IMR-90 (cell line): Measurements from ENCODE around the gene FAXC. TPM values are rescaled to one million over a fixed set of nuclear protein-coding genes. Genes with fewer than 3 reads are reported as not detected.

ENCODE experiments used
- ATAC-seq: fragments of 200-7000 bp; cut with Tn5 transposase; 2 replicates; pipeline ENCODE4 v1.9.1; 2020; ENCODE audit warnings: low read depth, mild to moderate bottlenecking, moderate library complexity
- BruUV-seq: library from RNA; stranded (reverse); fragments of 400-500 nt; replicated peaks from 2 replicates; lab custom pipeline; 2021; lab: Mats Ljungman, UMichigan
- CTCF ChIA-PET: fragments of 300-600 bp; formaldehyde crosslinking; extraction: SDS; loops from one replicate; lab custom pipeline; 2021; ENCODE audit warnings: antibody characterized with exemption; lab: Yijun Ruan, JAX
- POLR2A ChIA-PET: fragments of 300-600 bp; sonication (Branson Sonifier 250); formaldehyde crosslinking; loops from one replicate; lab custom pipeline; 2022; ENCODE audit warnings: antibody characterized with exemption; ENCODE audit not compliant: unreplicated experiment; lab: Charles Lee
- DNase-seq: peaks from one replicate; pipeline ENCODE4 v3.0.0; 2013
- H2AFZ ChIP-seq: replicated peaks from 2 replicates; pipeline ENCODE3; 2013; ENCODE audit warnings: low read length, mild to moderate bottlenecking; ENCODE audit not compliant: poor library complexity
- H2AK5ac ChIP-seq: 2 replicates; pipeline ENCODE4 v1.6.1; 2013; ENCODE audit warnings: low read depth, low read length, inconsistent platforms
- H2AK9ac ChIP-seq: replicated peaks from 2 replicates; pipeline ENCODE3; 2013; ENCODE audit warnings: mild to moderate bottlenecking, low read depth, low read length, moderate library complexity; ENCODE audit not compliant: poor library complexity
- H2BK120ac ChIP-seq: 2 replicates; pipeline ENCODE4 v1.6.1; 2013; ENCODE audit warnings: low read depth, low read length, inconsistent platforms
- H2BK15ac ChIP-seq: 3 replicates; pipeline ENCODE4 v1.6.1; 2013; ENCODE audit warnings: low read depth, low read length, inconsistent platforms
- H2BK20ac ChIP-seq: 2 replicates; pipeline ENCODE4 v1.6.1; 2013; ENCODE audit warnings: low read depth, mild to moderate bottlenecking, inconsistent platforms, low read length, moderate library complexity
- H2BK5ac ChIP-seq: 2 replicates; pipeline ENCODE4 v1.6.1; 2013; ENCODE audit warnings: mild to moderate bottlenecking, low read depth, low read length, inconsistent platforms; ENCODE audit not compliant: poor library complexity, severe bottlenecking
- H3K14ac ChIP-seq: replicated peaks from 2 replicates; pipeline ENCODE4 v1.6.1; 2013; ENCODE audit warnings: low read depth, low read length, inconsistent platforms
- H3K18ac ChIP-seq: 2 replicates; pipeline ENCODE4 v1.6.1; 2013; ENCODE audit warnings: low read depth, low read length, control low read depth
- H3K23ac ChIP-seq: 2 replicates; pipeline ENCODE4 v1.6.1; 2013; ENCODE audit warnings: low read depth, low read length, inconsistent platforms
- H3K27ac ChIP-seq: 2 replicates; pipeline ENCODE4 v1.5.1; 2013; ENCODE audit warnings: mild to moderate bottlenecking, control low read depth, low read length; ENCODE audit not compliant: insufficient read depth
- H3K27me3 ChIP-seq: 2 replicates; pipeline ENCODE4 v1.6.1; 2013; ENCODE audit warnings: low read length; ENCODE audit not compliant: control insufficient read depth, insufficient read depth
- H3K36me3 ChIP-seq: 2 replicates; pipeline ENCODE4 v1.6.1; 2013; ENCODE audit warnings: low read length, mixed read lengths; ENCODE audit not compliant: control insufficient read depth, insufficient read depth
- H3K4ac ChIP-seq: 2 replicates; pipeline ENCODE4 v1.6.1; 2013; ENCODE audit warnings: low read depth, low read length, inconsistent platforms
- H3K4me1 ChIP-seq: 2 replicates; pipeline ENCODE4 v1.6.1; 2013; ENCODE audit warnings: low read length, mixed read lengths; ENCODE audit not compliant: control insufficient read depth, insufficient read depth
- H3K4me2 ChIP-seq: 2 replicates; pipeline ENCODE4 v1.6.1; 2013; ENCODE audit warnings: low read depth, mild to moderate bottlenecking, control low read depth, low read length, moderate library complexity
- H3K4me3 ChIP-seq: 2 replicates; pipeline ENCODE4 v1.5.1; 2013; ENCODE audit warnings: low read depth, mild to moderate bottlenecking, control low read depth, low read length, moderate library complexity; ENCODE audit not compliant: insufficient read depth
- H3K56ac ChIP-seq: 2 replicates; pipeline ENCODE4 v1.6.1; 2013; ENCODE audit warnings: low read length, inconsistent platforms; ENCODE audit not compliant: insufficient read depth; ENCODE audit errors: extremely low read depth
- H3K79me1 ChIP-seq, 2 experiments: 2 replicates each; pipeline ENCODE4 v1.6.1; 2013; ENCODE audit warnings: low read length in 2 of 2, inconsistent platforms in 1 of 2, low read depth in 1 of 2
- H3K9ac ChIP-seq: 2 replicates; pipeline ENCODE4 v1.6.1; 2013; ENCODE audit warnings: low read depth, low read length, control low read depth
- H3K9me1 ChIP-seq: 2 replicates; pipeline ENCODE4 v1.6.1; 2013; ENCODE audit warnings: low read length, inconsistent platforms; ENCODE audit not compliant: insufficient read depth
- H3K9me3 ChIP-seq: 2 replicates; pipeline ENCODE4 v1.6.1; 2013; ENCODE audit warnings: low read length; ENCODE audit not compliant: control insufficient read depth, insufficient read depth
- H4K20me1 ChIP-seq: 2 replicates; pipeline ENCODE4 v1.6.1; 2013; ENCODE audit warnings: low read length, inconsistent platforms; ENCODE audit not compliant: insufficient read depth
- H4K5ac ChIP-seq: 2 replicates; pipeline ENCODE4 v1.6.1; 2013; ENCODE audit warnings: mild to moderate bottlenecking, low read depth, low read length, control low read depth
- H4K8ac ChIP-seq, 2 experiments: 2 replicates each; pipeline ENCODE4 v1.6.1; 2013; ENCODE audit warnings: low read depth in 2 of 2, low read length in 2 of 2, control low read depth in 1 of 2, inconsistent platforms in 1 of 2
- H4K91ac ChIP-seq: 2 replicates; pipeline ENCODE4 v1.6.1; 2013; ENCODE audit warnings: low read depth, low read length, inconsistent platforms; ENCODE audit not compliant: insufficient read depth
- BHLHE40 ChIP-seq: fragments of 150-350 bp; IDR thresholded peaks from 2 replicates; pipeline ENCODE4 v1.6.1; 2016; ENCODE audit warnings: mild to moderate bottlenecking, low read depth, low read length
- FOS ChIP-seq: fragments of 150-350 bp; IDR thresholded peaks from 2 replicates; pipeline ENCODE4 v1.6.1; 2016; ENCODE audit warnings: low read depth, low read length
- MXI1 ChIP-seq: IDR thresholded peaks from 2 replicates; pipeline ENCODE4 v1.6.1; 2012; ENCODE audit warnings: low read depth, mild to moderate bottlenecking, low read length, moderate library complexity, borderline replicate concordance
- WGBS, 2 experiments: methylation state at CpG; one replicate each; pipeline versions ENCODE4 v1.1.5 to v1.1.7; 2013; ENCODE audit warnings: missing lambda C conversion rate in 2 of 2; ENCODE audit not compliant: insufficient read length in 1 of 2; ENCODE audit errors: extremely low coverage in 2 of 2; 5-methylcytosine and 5-hydroxymethylcytosine counted together
- dilution Hi-C: fragments of 300-500 bp; cut with HindIII; formaldehyde crosslinking; loops from one replicate; pipeline ENCODE4 v1.14.3; 2018; ENCODE audit warnings: low sequenced_read_pairs; ENCODE audit not compliant: unreplicated experiment
- in situ Hi-C: fragments of 300-500 bp; cut with MboI; formaldehyde crosslinking; loops from 3 replicates; pipeline ENCODE4 v1.14.3; 2019; ENCODE audit warnings: low sequenced_read_pairs, inconsistent platforms, mixed read lengths
- intact Hi-C: fragments of 100-400 bp; cut with micrococcal nuclease; formaldehyde crosslinking; loops from 2 replicates; pipeline ENCODE4 v1.10.0; 2022
- polyA plus RNA-seq, 3 experiments: library from polyadenylated mRNA; depleted of rRNA; stranded (reverse); fragments of >200 nt; gene quantifications; 2 replicates each; pipeline ENCODE4 v1.2.3, GENCODE V29; 2012; ENCODE audit warnings: low replicate concordance in 1 of 3
- total RNA-seq: library from RNA; depleted of rRNA; stranded (reverse); fragments of >200 nt; gene quantifications from 2 replicates; pipeline ENCODE4 v1.2.3, GENCODE V29; 2012

Gene FAXC
- total and polyA plus RNA-seq, 2 of the 4 experiments (the other 2 are of a cell fraction) = 1.1 to 2.7 TPM

GRCh38 chr6:99331531-99331930, 17.9 kb downstream of the FAXC start:
- Histone ChIP-seq H3K23ac (no peak overlapping the region), H3K4me1 (no peaks in the 10 kb centered on the region), H4K91ac (no peak overlapping the region), H2AK9ac (no peak overlapping the region), H3K36me3 (no peaks in the 10 kb centered on the region), H4K20me1 (no peaks in the 10 kb centered on the region), H3K56ac (no peak overlapping the region), H2AK5ac (no peak overlapping the region), H2BK20ac (no peak overlapping the region), H3K9me1 (no peaks in the 10 kb centered on the region), H4K8ac (no peak overlapping the region), H3K4ac (no peak overlapping the region), H4K5ac (no peak overlapping the region), H2AFZ (no peak overlapping the region), H3K27ac (no peak overlapping the region), H3K18ac (no peak overlapping the region), H2BK15ac (no peak overlapping the region), H3K9ac (no peak overlapping the region), H3K14ac (no peak overlapping the region), H3K79me1 (no peaks in the 10 kb centered on the region), H3K27me3 (no peaks in the 10 kb centered on the region), H3K4me2 (no peak overlapping the region), H2BK5ac (no peak overlapping the region), H3K4me3 (no peak overlapping the region), H2BK120ac (no peak overlapping the region), H3K9me3 (no peaks in the 10 kb centered on the region)
- BruUV-seq = no TSS peak
- ChIA-PET POLR2A (no interaction called here), CTCF (interaction anchor here (1.5 kb wide), 1 partner anchor 14 kb away, joined by 7 read pairs; no protein-coding TSS in a partner anchor)
- no peak for DNase-seq
- intact Hi-C loops = loop anchor here (5.0 kb wide), 1 partner anchor 191 kb away; no protein-coding TSS in a partner anchor
- in situ Hi-C loops = no loop called here
- ATAC-seq = no peak
- no CpG with 5 or more reads among the region's 3 CpGs for WGBS, 2 experiments
- dilution Hi-C loops = no loop called here
- TF ChIP-seq BHLHE40 (no peak), FOS (no peak), MXI1 (no peak)
